Measurements from ENCODE around the gene MYBPC2. TPM values are rescaled to one million over a fixed set of nuclear protein-coding genes. Genes with fewer than 3 reads are reported as not detected.

MYBPC2 gene
- total RNA-seq, 1 donor = not detected

DNA sequence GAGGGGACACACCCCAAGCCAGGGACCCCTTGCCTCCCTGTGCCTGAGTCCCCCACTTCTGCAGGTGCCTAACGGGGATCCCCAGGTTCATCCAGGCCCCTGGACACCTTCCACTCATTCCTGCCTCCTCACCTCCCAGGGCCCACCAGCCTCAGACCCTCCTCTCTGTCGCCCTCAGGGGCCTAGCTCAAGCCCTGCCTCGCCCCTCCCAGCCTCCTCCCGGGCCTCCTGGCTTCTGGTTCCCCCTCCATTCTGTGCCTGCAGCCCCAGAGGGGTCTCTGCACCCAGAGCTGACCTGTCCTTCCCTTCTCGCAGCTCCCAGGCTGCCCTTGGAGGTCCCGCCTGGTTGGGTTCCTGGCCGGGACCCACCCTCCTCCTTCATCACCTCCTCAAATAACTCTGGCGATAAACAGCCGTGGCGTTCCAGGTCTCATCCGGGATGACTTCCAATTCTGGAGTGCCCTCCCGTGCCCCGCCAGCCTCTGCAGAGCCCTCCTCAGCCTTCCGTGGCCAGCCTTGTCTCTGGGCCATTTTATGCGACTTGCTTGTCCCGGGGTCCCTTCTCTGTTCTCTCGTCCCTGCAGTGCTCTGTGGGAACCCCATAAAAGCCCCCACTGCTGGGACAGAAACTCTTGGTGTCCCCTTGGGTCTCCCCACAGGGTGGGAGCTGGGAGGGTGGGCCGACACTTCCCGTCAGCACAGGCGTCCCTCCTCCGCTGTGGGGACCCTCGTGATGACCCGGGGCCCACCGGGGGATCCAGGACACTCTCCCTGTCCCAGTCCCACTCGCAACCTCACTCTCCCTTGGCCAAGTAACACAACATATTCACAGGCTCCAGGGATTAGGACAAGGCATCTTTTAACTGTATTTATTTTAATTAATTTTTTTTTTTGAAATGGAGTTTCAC, 69.1 kb downstream of the MYBPC2 start:
- DNase-seq (ENCODE audit: low read depth) = no peak
- no peak overlapping the region for H3K4me3 ChIP-seq (ENCODE audit: low read depth, low read length)
- TF ChIP-seq CTCF (IDR thresholded peaks at IDR 0.05; ENCODE audit: insufficient read depth, low read length) = no peak

DNA sequence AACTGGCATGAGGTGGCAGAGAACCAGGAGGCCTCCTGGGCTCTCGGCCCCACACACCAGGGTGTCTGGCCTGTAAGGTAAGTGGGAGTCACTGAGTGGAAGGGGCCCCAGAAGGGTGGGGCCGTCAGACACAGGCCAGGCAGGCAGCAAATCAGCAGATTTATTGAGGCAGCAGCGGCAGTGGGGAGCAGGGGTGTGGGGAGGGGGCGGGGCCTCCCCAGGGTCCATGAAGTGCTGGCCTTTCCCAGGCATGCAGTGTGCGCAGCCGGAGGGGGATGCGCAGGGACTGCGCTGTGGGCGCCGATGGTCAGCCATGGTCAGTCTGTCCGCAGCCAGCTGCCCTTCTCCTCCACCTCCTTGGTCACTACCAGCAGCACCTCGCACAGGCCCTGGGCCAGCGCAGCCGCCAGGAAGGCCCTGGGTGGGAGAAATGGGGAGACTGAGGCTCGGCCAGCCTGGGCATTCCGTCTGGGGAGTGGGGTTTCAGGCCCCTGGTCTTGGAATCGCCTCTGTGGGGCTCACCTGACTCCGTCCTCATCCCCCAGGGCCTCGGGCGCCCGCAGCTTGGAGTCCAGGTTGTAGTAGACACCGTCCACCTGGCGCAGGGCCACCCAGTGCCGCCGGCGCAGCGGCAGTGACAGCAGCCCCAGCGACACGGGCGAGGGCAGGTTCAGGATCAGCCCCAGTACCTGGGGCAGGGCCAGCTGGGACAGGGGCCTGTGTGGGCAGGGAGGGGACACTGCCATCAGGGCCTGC, 73.3 kb downstream of the MYBPC2 start:
- TF ChIP-seq CTCF (IDR thresholded peaks at IDR 0.05; ENCODE audit: insufficient read depth, low read length) = no peak
- DNase-seq (ENCODE audit: low read depth) = no peak
- H3K4me3 ChIP-seq (ENCODE audit: low read depth, low read length) = no peak overlapping the region

DNA sequence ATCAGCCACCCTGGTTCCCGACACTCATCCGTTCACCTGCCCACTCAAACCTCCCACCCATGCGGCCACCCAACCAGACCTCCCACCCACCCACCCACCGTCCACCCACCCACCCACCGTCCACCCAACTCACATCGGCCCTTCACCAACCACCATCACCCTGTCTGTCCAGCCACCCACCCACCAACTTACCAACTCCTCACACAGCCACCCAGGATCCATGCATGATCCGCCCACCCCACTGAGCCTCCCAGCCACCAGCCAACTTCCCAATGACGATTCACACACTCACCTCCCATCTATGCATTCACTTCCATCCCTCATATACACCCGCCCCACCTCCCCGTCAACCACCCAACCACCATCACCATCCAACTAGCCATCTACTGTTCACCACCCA, 74.0 kb downstream of the MYBPC2 start:
- TF ChIP-seq CTCF (IDR thresholded peaks at IDR 0.05; ENCODE audit: insufficient read depth, low read length) = no peak
- no peak overlapping the region for H3K4me3 ChIP-seq (ENCODE audit: low read depth, low read length)
- DNase-seq (ENCODE audit: low read depth) = no peak

DNA sequence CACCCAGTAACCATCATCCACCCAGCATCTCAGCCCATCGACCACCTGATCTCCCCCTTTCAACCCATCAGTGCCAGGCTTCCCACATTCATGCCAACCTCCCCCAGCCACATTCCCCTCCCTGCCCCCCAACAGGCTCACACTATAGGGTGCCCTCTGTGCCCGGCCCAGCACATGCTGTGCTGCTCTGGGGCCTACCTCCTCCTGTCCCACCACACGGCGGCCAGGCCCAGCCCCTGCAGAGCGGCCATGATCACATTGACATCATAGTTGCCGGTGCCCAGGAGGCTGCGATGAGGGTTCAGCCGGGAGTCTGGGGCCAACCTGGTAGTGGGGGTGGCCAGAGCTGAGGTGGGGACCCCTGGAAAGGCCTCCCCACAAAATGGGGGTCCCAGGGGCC, 74.7 kb downstream of the MYBPC2 start:
- no peak for DNase-seq (ENCODE audit: low read depth)
- no peak overlapping the region for H3K4me3 ChIP-seq (ENCODE audit: low read depth, low read length)
- no peak for TF ChIP-seq CTCF (IDR thresholded peaks at IDR 0.05; ENCODE audit: insufficient read depth, low read length)

DNA sequence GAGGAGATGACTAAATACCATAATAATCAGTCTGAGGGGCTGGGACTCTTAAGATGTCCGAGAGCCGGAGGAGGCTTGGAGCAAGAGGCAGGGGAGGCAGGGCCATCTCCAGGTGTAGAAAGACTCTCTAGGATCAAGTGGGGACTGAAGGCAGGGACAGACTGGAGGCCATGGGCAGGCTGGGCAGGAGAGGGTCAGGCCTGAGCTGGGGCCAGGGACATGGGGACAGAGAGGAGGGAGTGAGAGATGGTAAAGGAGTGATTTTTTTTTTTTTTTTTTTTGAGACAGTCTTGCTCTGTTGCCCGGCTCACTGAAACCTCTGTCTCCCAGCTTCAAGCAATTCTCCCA, 76.1 kb downstream of the MYBPC2 start:
- DNase-seq (ENCODE audit: low read depth) = no peak
- H3K4me3 ChIP-seq (ENCODE audit: low read depth, low read length) = no peak overlapping the region
- no peak for TF ChIP-seq CTCF (IDR thresholded peaks at IDR 0.05; ENCODE audit: insufficient read depth, low read length)

GRCh38 chr19:50509366-50509765, 76.7 kb downstream of the MYBPC2 start:
- no peak for DNase-seq (ENCODE audit: low read depth)
- no peak overlapping the region for H3K4me3 ChIP-seq (ENCODE audit: low read depth, low read length)
- no peak for TF ChIP-seq CTCF (IDR thresholded peaks at IDR 0.05; ENCODE audit: insufficient read depth, low read length)
